GM12892 (cell line): ENCODE measurements around the gene SLIT3.

Experiments used
- POLR2A ChIP-seq: IDR thresholded peaks from 2 replicates; pipeline ENCODE4 v1.6.1; 2011; ENCODE audit warnings: low read depth, low read length, control low read depth
- TAF1 ChIP-seq: IDR thresholded peaks from 2 replicates; pipeline ENCODE4 v1.6.1; 2011; ENCODE audit warnings: low read depth, mild to moderate bottlenecking, control low read depth, low read length, borderline replicate concordance

DNA sequence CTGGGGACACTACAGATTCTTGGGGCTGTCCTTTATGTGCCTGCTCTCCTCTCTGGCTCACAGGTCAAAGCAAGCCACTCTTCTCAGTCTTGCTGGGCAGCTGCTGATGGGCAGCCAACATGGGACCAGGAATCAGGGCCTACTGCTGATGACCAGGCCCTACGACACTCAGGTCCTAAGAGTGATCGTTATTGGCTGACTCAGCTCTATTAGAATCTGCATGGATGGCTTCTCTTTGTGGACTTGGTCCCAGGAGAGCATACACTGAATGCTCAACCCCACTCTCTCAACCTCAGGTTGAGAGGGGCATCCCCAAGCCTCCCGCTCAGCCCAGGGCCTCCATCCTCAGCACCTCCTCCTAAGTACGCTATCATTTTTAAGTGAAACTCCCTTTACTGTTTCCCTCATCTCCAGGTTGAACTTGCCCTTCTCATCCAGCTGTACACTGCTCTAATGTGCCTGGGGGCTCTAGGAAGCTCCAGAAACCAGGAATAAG, 471.0 kb downstream of the SLIT3 start:
- TF ChIP-seq TAF1 (no peak), POLR2A (no peak)
